Measurements from ENCODE around the gene PNKP. TPM values are rescaled to one million over a fixed set of nuclear protein-coding genes. Genes with fewer than 3 reads are reported as not detected.

Gene PNKP
- total and polyA plus RNA-seq, 10 of the 15 experiments (the other 5 are each of a cell fraction or from before 2014, with no cell fraction given), result 2.9 to 82.3 (median 33.2) TPM

- TF ChIP-seq HSF1 (IDR thresholded peaks at IDR 0.05; ENCODE audit: low read depth, low read length) (no peak), GATAD2B (conservative IDR thresholded peaks at IDR 0.05; ENCODE audit: low read depth) (0 out of 2 replicates have a peak, but pooled peaks have one; percentile 14), POU2F2 (IDR thresholded peaks at IDR 0.05; ENCODE audit: borderline replicate concordance, low read depth, low read length) (0 out of 3 replicates have a peak, but pooled peaks have one; percentile 37), POLR2AphosphoS5 (IDR thresholded peaks at IDR 0.05; ENCODE audit: low read length) (peak; percentile 74), NBN (IDR thresholded peaks at IDR 0.05) (no peak; the same call in 1 of the 2 replicates), MYC (IDR thresholded peaks at IDR 0.05; ENCODE audit: insufficient read depth, insufficient read length, insufficient replicate concordance, low read length, severe bottlenecking) (peak; percentile 24), RFX5 (IDR thresholded peaks at IDR 0.05; ENCODE audit: low read depth, low read length) (no peak), SIN3A (IDR thresholded peaks at IDR 0.05; ENCODE audit: low read depth, low read length) (peak; percentile 60; the same call in 1 of the 2 replicates), BACH1 (IDR thresholded peaks at IDR 0.05; ENCODE audit: borderline replicate concordance) (0 out of 2 replicates have a peak, but pooled peaks have one; percentile 35), SMC3 (IDR thresholded peaks at IDR 0.05; ENCODE audit: borderline replicate concordance, low read length) (peak; percentile 23; the same call in 1 of the 2 replicates), NKRF (conservative IDR thresholded peaks at IDR 0.05) (no peak; the same call in 1 of the 2 replicates), NR2F1 (conservative IDR thresholded peaks at IDR 0.05) (peak; percentile 52; the same call in 1 of the 2 replicates), TCF12 (IDR thresholded peaks at IDR 0.05; ENCODE audit: low read depth, low read length) (0 out of 2 replicates have a peak, but pooled peaks have one; percentile 68), CBFB (IDR thresholded peaks at IDR 0.05; ENCODE audit: low read depth) (0 out of 2 replicates have a peak, but pooled peaks have one; percentile 28), ELK1 (IDR thresholded peaks at IDR 0.05; ENCODE audit: low read depth, low read length) (no peak)
These were observed 28.4 kb upstream of the PNKP start (continued) for GRCh38 chr19:49895566-49896297.
